ENCODE data around the gene MAB21L2.

The MAB21L2 gene

DNA sequence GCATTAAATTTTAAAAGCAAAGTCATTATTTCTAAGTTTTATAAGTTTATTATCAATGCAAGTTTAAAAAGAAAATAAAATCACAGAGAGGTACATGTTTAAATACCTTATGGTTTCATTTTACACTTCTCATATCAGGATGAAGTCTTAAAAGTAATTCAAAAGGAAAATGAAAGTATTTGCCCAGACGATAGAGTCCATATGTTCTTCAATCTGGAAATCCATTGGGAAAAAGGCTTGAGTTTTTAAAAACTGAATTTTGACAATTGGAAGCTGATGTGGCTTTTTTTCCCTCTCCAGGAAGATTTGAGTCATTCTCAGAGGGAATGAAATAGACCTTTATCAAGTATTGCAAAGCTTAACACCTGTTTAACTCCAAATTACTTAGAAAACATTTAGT is 37.1 kb downstream of the MAB21L2 start:
- no peak for DNase-seq

- no peak for DNase-seq
Measured at GRCh38 chr4:150624055-150624454, 42.1 kb downstream of the MAB21L2 start.

DNA sequence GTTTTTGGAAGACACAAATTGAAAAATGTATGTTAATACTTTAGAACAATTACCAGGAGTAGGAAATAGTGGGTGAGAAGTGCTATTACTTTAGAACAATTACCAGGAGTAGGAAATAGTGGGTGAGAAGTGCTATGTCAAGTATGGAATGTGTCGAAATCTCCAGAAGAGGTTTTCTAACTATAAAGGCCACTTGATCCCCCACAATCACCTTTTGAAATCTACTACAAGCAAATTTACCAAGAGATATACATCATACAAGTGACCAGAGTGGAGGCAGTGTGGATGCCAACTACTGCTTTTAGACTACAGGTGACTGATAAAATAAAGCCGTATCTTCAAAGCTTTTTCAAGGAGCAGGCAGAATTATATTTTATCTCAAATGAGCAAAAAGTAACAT is 43.1 kb downstream of the MAB21L2 start:
- DNase-seq, result no peak

GRCh38 chr4:150628073-150628472 is 46.1 kb downstream of the MAB21L2 start:
- no peak for DNase-seq

GRCh38 chr4:150632639-150633038 is 50.7 kb downstream of the MAB21L2 start:
- no peak for DNase-seq

All from fibroblast of skin of back (primary cell).